ENCODE data around the gene GPRIN3. TPM values are rescaled to one million over a fixed set of nuclear protein-coding genes. Genes with fewer than 3 reads are reported as not detected.

The GPRIN3 gene
- total RNA-seq, 1 donor from 2014 or later: 10.7 TPM

GRCh38 chr4:89307178-89307445 lies 488 bp downstream of the GPRIN3 start:
- intact Hi-C loops (cut with micrococcal nuclease): loop anchor here (2.0 to 5.0 kb wide), 3 partner anchors 52 to 195 kb away; partner anchors contain the start of gene TIGD2
- peaks cover 62% of the 10 kb centered on the region for H3K4me1 Mint-ChIP-seq (ENCODE audit: low read depth)
- H3K27me3 Mint-ChIP-seq (ENCODE audit: low read depth): no peaks in the 10 kb centered on the region
- no peak for DNase-seq (ENCODE audit: low spot score)
- H3K9me3 Mint-ChIP-seq: no peaks in the 10 kb centered on the region
- H3K36me3 Mint-ChIP-seq (ENCODE audit: low read depth): peaks cover 18% of the 10 kb centered on the region
- H3K27ac Mint-ChIP-seq: peak overlapping the region; percentile 87
- peak overlapping the region; percentile 97 for H3K4me3 Mint-ChIP-seq (ENCODE audit: low read depth)

- no peaks in the 10 kb centered on the region for H3K27me3 Mint-ChIP-seq (ENCODE audit: low read depth)
- no peak for DNase-seq (ENCODE audit: low spot score)
- intact Hi-C loops (cut with micrococcal nuclease): loop anchor here (2.0 to 5.0 kb wide), 3 partner anchors 52 to 194 kb away; partner anchors contain the start of gene TIGD2
- H3K4me1 Mint-ChIP-seq (ENCODE audit: low read depth): peaks cover 66% of the 10 kb centered on the region
- H3K9me3 Mint-ChIP-seq: no peaks in the 10 kb centered on the region
- H3K4me3 Mint-ChIP-seq (ENCODE audit: low read depth): peak overlapping the region; percentile 97
- peaks cover 18% of the 10 kb centered on the region for H3K36me3 Mint-ChIP-seq (ENCODE audit: low read depth)
- H3K27ac Mint-ChIP-seq: peak overlapping the region; percentile 87
Measured at GRCh38 chr4:89306486-89307177, 968 bp downstream of the GPRIN3 start.

GRCh38 chr4:89305712-89306437 lies 1.7 kb downstream of the GPRIN3 start:
- Mint-ChIP-seq H3K4me3 (ENCODE audit: low read depth) (peak overlapping the region; percentile 97), H3K4me1 (ENCODE audit: low read depth) (peaks cover 71% of the 10 kb centered on the region)

GRCh38 chr4:89305028-89305427 lies 2.6 kb downstream of the GPRIN3 start:
- no peak for DNase-seq (ENCODE audit: low spot score)
- H3K27ac Mint-ChIP-seq: peak overlapping the region; percentile 52
- H3K4me3 Mint-ChIP-seq (ENCODE audit: low read depth): peak overlapping the region; percentile 97
- peaks cover 21% of the 10 kb centered on the region for H3K36me3 Mint-ChIP-seq (ENCODE audit: low read depth)
- H3K4me1 Mint-ChIP-seq (ENCODE audit: low read depth): peaks cover 71% of the 10 kb centered on the region
- intact Hi-C loops (cut with micrococcal nuclease): loop anchor here (5.0 kb wide), 2 partner anchors 62 to 193 kb away; partner anchors contain the start of gene TIGD2
- H3K27me3 Mint-ChIP-seq (ENCODE audit: low read depth): no peaks in the 10 kb centered on the region
- H3K9me3 Mint-ChIP-seq: no peaks in the 10 kb centered on the region

More at GRCh38 chr4:89305712-89306437, 1.7 kb downstream of the GPRIN3 start:
- intact Hi-C loops (cut with micrococcal nuclease): loop anchor here (2.0 to 5.0 kb wide), 3 partner anchors 51 to 194 kb away; partner anchors contain the start of gene TIGD2
- Mint-ChIP-seq H3K9me3 (no peaks in the 10 kb centered on the region), H3K36me3 (ENCODE audit: low read depth) (peaks cover 21% of the 10 kb centered on the region), H3K27me3 (ENCODE audit: low read depth) (no peaks in the 10 kb centered on the region), H3K27ac (peak overlapping the region; percentile 87)
- no peak for DNase-seq (ENCODE audit: low spot score)

- Mint-ChIP-seq H3K4me3 (ENCODE audit: low read depth) (peak overlapping the region; percentile 43), H3K4me1 (ENCODE audit: low read depth) (peaks cover 67% of the 10 kb centered on the region), H3K9me3 (no peaks in the 10 kb centered on the region), H3K27ac (peak overlapping the region; percentile 71), H3K36me3 (ENCODE audit: low read depth) (peaks cover 21% of the 10 kb centered on the region), H3K27me3 (ENCODE audit: low read depth) (no peaks in the 10 kb centered on the region)
- DNase-seq (ENCODE audit: low spot score): no peak
- intact Hi-C loops (cut with micrococcal nuclease): loop anchor here (1.0 to 5.0 kb wide), 2 partner anchors 9 to 128 kb away; no protein-coding TSS in a partner anchor
Measured at GRCh38 chr4:89303814-89304388, 3.7 kb downstream of the GPRIN3 start.

- no peak for DNase-seq (ENCODE audit: low spot score)
Measured at GRCh38 chr4:89303177-89303576, 4.4 kb downstream of the GPRIN3 start.

GRCh38 chr4:89301902-89302301 lies 5.7 kb downstream of the GPRIN3 start:
- Mint-ChIP-seq H3K9me3 (no peaks in the 10 kb centered on the region), H3K4me3 (ENCODE audit: low read depth) (peak overlapping the region; percentile 68), H3K4me1 (ENCODE audit: low read depth) (peaks cover 73% of the 10 kb centered on the region), H3K27me3 (ENCODE audit: low read depth) (no peaks in the 10 kb centered on the region), H3K27ac (peak overlapping the region; percentile 90), H3K36me3 (ENCODE audit: low read depth) (peaks cover 29% of the 10 kb centered on the region)
- intact Hi-C loops (cut with micrococcal nuclease): loop anchor here (2.0 to 5.0 kb wide), 2 partner anchors 17 to 130 kb away; no protein-coding TSS in a partner anchor
- DNase-seq (ENCODE audit: low spot score): no peak

More at GRCh38 chr4:89303177-89303576, 4.4 kb downstream of the GPRIN3 start:
- H3K27me3 Mint-ChIP-seq (ENCODE audit: low read depth): no peaks in the 10 kb centered on the region
- H3K27ac Mint-ChIP-seq: peak overlapping the region; percentile 93
- intact Hi-C loops (cut with micrococcal nuclease): loop anchor here (1.0 to 5.0 kb wide), 2 partner anchors 8 to 129 kb away; no protein-coding TSS in a partner anchor
- peaks cover 68% of the 10 kb centered on the region for H3K4me1 Mint-ChIP-seq (ENCODE audit: low read depth)
- peak overlapping the region; percentile 77 for H3K4me3 Mint-ChIP-seq (ENCODE audit: low read depth)
- peaks cover 22% of the 10 kb centered on the region for H3K36me3 Mint-ChIP-seq (ENCODE audit: low read depth)
- no peaks in the 10 kb centered on the region for H3K9me3 Mint-ChIP-seq

GRCh38 chr4:89301003-89301402 lies 6.6 kb downstream of the GPRIN3 start:
- H3K4me1 Mint-ChIP-seq (ENCODE audit: low read depth): peaks cover 73% of the 10 kb centered on the region

GRCh38 chr4:89300499-89300898 lies 7.1 kb downstream of the GPRIN3 start:
- Mint-ChIP-seq H3K4me1 (ENCODE audit: low read depth) (peaks cover 69% of the 10 kb centered on the region), H3K9me3 (no peaks in the 10 kb centered on the region), H3K36me3 (ENCODE audit: low read depth) (peaks cover 25% of the 10 kb centered on the region), H3K27ac (peak overlapping the region; percentile 97), H3K27me3 (ENCODE audit: low read depth) (no peaks in the 10 kb centered on the region), H3K4me3 (ENCODE audit: low read depth) (peak overlapping the region; percentile 31)
- no peak for DNase-seq (ENCODE audit: low spot score)
- intact Hi-C loops (cut with micrococcal nuclease): loop anchor here (2.0 to 5.0 kb wide), 2 partner anchors 16 to 132 kb away; no protein-coding TSS in a partner anchor

More at GRCh38 chr4:89301003-89301402, 6.6 kb downstream of the GPRIN3 start:
- H3K4me3 Mint-ChIP-seq (ENCODE audit: low read depth): peak overlapping the region; percentile 68
- intact Hi-C loops (cut with micrococcal nuclease): loop anchor here (2.0 to 5.0 kb wide), 2 partner anchors 16 to 131 kb away; no protein-coding TSS in a partner anchor
- H3K27ac Mint-ChIP-seq: peak overlapping the region; percentile 90
- H3K36me3 Mint-ChIP-seq (ENCODE audit: low read depth): peaks cover 28% of the 10 kb centered on the region
- no peak for DNase-seq (ENCODE audit: low spot score)
- no peaks in the 10 kb centered on the region for H3K27me3 Mint-ChIP-seq (ENCODE audit: low read depth)
- H3K9me3 Mint-ChIP-seq: no peaks in the 10 kb centered on the region

GRCh38 chr4:89300060-89300459 lies 7.5 kb downstream of the GPRIN3 start:
- intact Hi-C loops (cut with micrococcal nuclease): loop anchor here (2.0 to 5.0 kb wide), 2 partner anchors 15 to 132 kb away; no protein-coding TSS in a partner anchor
- no peak for DNase-seq (ENCODE audit: low spot score)
- peak overlapping the region; percentile 31 for H3K4me3 Mint-ChIP-seq (ENCODE audit: low read depth)
- peak overlapping the region; percentile 97 for H3K27ac Mint-ChIP-seq
- H3K36me3 Mint-ChIP-seq (ENCODE audit: low read depth): peaks cover 22% of the 10 kb centered on the region
- no peaks in the 10 kb centered on the region for H3K27me3 Mint-ChIP-seq (ENCODE audit: low read depth)
- peaks cover 69% of the 10 kb centered on the region for H3K4me1 Mint-ChIP-seq (ENCODE audit: low read depth)
- H3K9me3 Mint-ChIP-seq: no peaks in the 10 kb centered on the region

- peak overlapping the region; percentile 97 for H3K27ac Mint-ChIP-seq
- no peaks in the 10 kb centered on the region for H3K9me3 Mint-ChIP-seq
- H3K36me3 Mint-ChIP-seq (ENCODE audit: low read depth): peaks cover 22% of the 10 kb centered on the region
- H3K27me3 Mint-ChIP-seq (ENCODE audit: low read depth): no peaks in the 10 kb centered on the region
- peak overlapping the region; percentile 85 for H3K4me3 Mint-ChIP-seq (ENCODE audit: low read depth)
- intact Hi-C loops (cut with micrococcal nuclease): loop anchor here (5.0 to 10.0 kb wide), 5 partner anchors 38 to 1017 kb away; partner anchors contain the start of genes PPM1K, PYURF and SNCA
- no peak for DNase-seq (ENCODE audit: low spot score)
- peaks cover 72% of the 10 kb centered on the region for H3K4me1 Mint-ChIP-seq (ENCODE audit: low read depth)
Measured at GRCh38 chr4:89299153-89299791, 8.3 kb downstream of the GPRIN3 start.

GRCh38 chr4:89298788-89299152 lies 8.8 kb downstream of the GPRIN3 start:
- intact Hi-C loops (cut with micrococcal nuclease): loop anchor here (5.0 to 10.0 kb wide), 5 partner anchors 39 to 1016 kb away; partner anchors contain the start of genes PPM1K, PYURF and SNCA
- Mint-ChIP-seq H3K27ac (peak overlapping the region; percentile 97), H3K4me3 (ENCODE audit: low read depth) (peak overlapping the region; percentile 85), H3K27me3 (ENCODE audit: low read depth) (no peaks in the 10 kb centered on the region), H3K9me3 (no peaks in the 10 kb centered on the region), H3K4me1 (ENCODE audit: low read depth) (peaks cover 72% of the 10 kb centered on the region), H3K36me3 (ENCODE audit: low read depth) (peaks cover 18% of the 10 kb centered on the region)
- no peak for DNase-seq (ENCODE audit: low spot score)

All from activated T-helper 2 cell treated with anti-CD3 and anti-CD28 coated beads, Interferon-gamma antibody, Interleukin-2, Interleukin-4, amounts not matched to agents 10 μg/mL and 5 μg/mL and 100 μg/mL, durations not matched to agents 14 hours and 24 hours and 36 hours (primary cell).